NCI-H226 (cell line): Measurements from ENCODE around the gene INHA.

Experiments
- DNase-seq: peaks from one replicate; pipeline ENCODE4 v3.0.0-alpha.2; 2015

Gene INHA

GRCh38 chr2:219559156-219559915, 12.8 kb upstream of the INHA start:
- peak; percentile 16 for DNase-seq

- DNase-seq, result no peak
Measured at GRCh38 chr2:219560037-219560892, 11.8 kb upstream of the INHA start.

GRCh38 chr2:219560893-219561178, 11.3 kb upstream of the INHA start:
- DNase-seq, result no peak

- DNase-seq, result no peak
Measured at GRCh38 chr2:219561179-219562048, 10.7 kb upstream of the INHA start.

GRCh38 chr2:219562049-219563020, 9.8 kb upstream of the INHA start:
- no peak for DNase-seq

GRCh38 chr2:219563271-219563928, 8.7 kb upstream of the INHA start:
- no peak for DNase-seq

GRCh38 chr2:219565130-219566080, 6.7 kb upstream of the INHA start:
- DNase-seq, result no peak

GRCh38 chr2:219566640-219567039, 5.5 kb upstream of the INHA start:
- no peak for DNase-seq

- DNase-seq, result no peak
Measured at GRCh38 chr2:219567131-219567530, 5.0 kb upstream of the INHA start.

GRCh38 chr2:219567791-219568361, 4.2 kb upstream of the INHA start:
- DNase-seq, result no peak

GRCh38 chr2:219569041-219569440, 3.1 kb upstream of the INHA start:
- DNase-seq, result no peak

GRCh38 chr2:219569635-219570034, 2.5 kb upstream of the INHA start:
- no peak for DNase-seq

GRCh38 chr2:219570194-219570923, 1.8 kb upstream of the INHA start:
- DNase-seq, result peak; percentile 39

- no peak for DNase-seq
Measured at GRCh38 chr2:219570924-219571310, 1.2 kb upstream of the INHA start.

GRCh38 chr2:219571311-219572236, 536 bp upstream of the INHA start, which contains the start of gene OBSL1:
OBSL1 (minus strand) TSS chr2:219571539; CDS start chr2:219571232, 307 bp downstream.
- DNase-seq, result peak; percentile 97

- DNase-seq, result no peak
Measured at GRCh38 chr2:219573166-219573565, 1.1 kb downstream of the INHA start.

- no peak for DNase-seq
Measured at GRCh38 chr2:219574484-219575311, 2.6 kb downstream of the INHA start.
